Activated naive CD4-positive, alpha-beta T cell (primary cell): ENCODE results near the gene NUDT10.
"Not testable (repeated sequence)": the region's sequence is repeated elsewhere in the genome, so short reads cannot be mapped to it uniquely, and the experiment has no call there.

ENCODE experiments used
- DNase-seq, 4 experiments: peaks; one replicate each; lab custom pipeline; 2025; lab: John Stamatoyannopoulos, UW

Gene NUDT10

GRCh38 chrX:51332188-51332942 is at the start of gene NUDT10:
Gene NUDT10, plus strand, starts transcription at chrX:51332822. Its CDS starts 144 bp downstream, at chrX:51332966.
- no peak for DNase-seq

- DNase-seq = no peak
Measured at GRCh38 chrX:51292421-51292820, 40.2 kb upstream of the NUDT10 start.

GRCh38 chrX:51296138-51296537 is 36.5 kb upstream of the NUDT10 start:
- DNase-seq = no peak

GRCh38 chrX:51316271-51316670 is 16.4 kb upstream of the NUDT10 start:
- no peak for DNase-seq

- not testable (repeated sequence) for DNase-seq
Measured at GRCh38 chrX:51332943-51333785, 542 bp downstream of the NUDT10 start.

- no peak for DNase-seq
Measured at GRCh38 chrX:51334276-51334675, 1.7 kb downstream of the NUDT10 start.

GRCh38 chrX:51336584-51336983 is 4.0 kb downstream of the NUDT10 start:
- DNase-seq = no peak

- DNase-seq = no peak
Measured at GRCh38 chrX:51361251-51361650, 28.6 kb downstream of the NUDT10 start.

- DNase-seq = no peak
Measured at GRCh38 chrX:51376672-51377071, 44.0 kb downstream of the NUDT10 start.
